A549 (cell line): ENCODE data around the gene CDH4. TPM values are rescaled to one million over a fixed set of nuclear protein-coding genes. Genes with fewer than 3 reads are reported as not detected.
A peak's percentile ranks its signal among the peaks of the same experiment; 100 is the strongest.

ENCODE experiments used
- ATAC-seq, 2 experiments: fragments of 200-7000 bp in 1 of 2; fragments of >200 bp in 1 of 2; cut with Nextera tagmentation in 1 of 2; cut with Tn5 transposase in 1 of 2; 3 replicates each; pipeline versions ENCODE4 v1.8.0 to v1.9.1; 2018 to 2020; ENCODE audit warnings: mild to moderate bottlenecking in 1 of 2, moderate library complexity in 1 of 2
- CTCF ChIA-PET: fragments of 300-600 bp; sonication (Branson Sonifier 250); formaldehyde crosslinking; extraction: SDS; loops from one replicate; lab custom pipeline; 2021; ENCODE audit warnings: antibody characterized with exemption, inconsistent platforms; lab: Yijun Ruan, JAX
- POLR2A ChIA-PET: fragments of 350-600 bp; formaldehyde crosslinking; extraction: SDS; loops from one replicate; lab custom pipeline; 2021; ENCODE audit warnings: antibody characterized with exemption, inconsistent platforms; lab: Yijun Ruan, JAX
- DNase-seq, 2 experiments: peaks; one replicate each; pipeline versions ENCODE4 v3.0.0 to v3.0.0-alpha.2; 2011 to 2016; ENCODE audit warnings: low read depth in 1 of 2, low spot score in 1 of 2
- FAIRE-seq: peaks from 2 replicates; lab custom pipeline; 2011; peaks lifted over from hg19 to GRCh38; lab: Jason Lieb, UNC
- H3K27ac ChIP-seq, 2 experiments: fragments of >200 bp; sonication (Bioruptor Twin); formaldehyde crosslinking; 3 replicates each; pipeline ENCODE4 v1.5.1; 2016 to 2017
- H3K4me1 ChIP-seq: fragments of >200 bp; sonication (Bioruptor Twin); formaldehyde crosslinking; 3 replicates; pipeline ENCODE4 v1.6.1; 2016
- H3K4me2 ChIP-seq: fragments of >200 bp; sonication (Bioruptor Twin); formaldehyde crosslinking; 3 replicates; pipeline ENCODE4 v1.6.1; 2016
- H3K4me3 ChIP-seq: fragments of >200 bp; sonication (Bioruptor Twin); formaldehyde crosslinking; 3 replicates; pipeline ENCODE4 v1.5.1; 2016
- H3K9me3 ChIP-seq: fragments of >200 bp; sonication (Bioruptor Twin); formaldehyde crosslinking; 3 replicates; pipeline ENCODE4 v1.6.1; 2016
- CBX2 ChIP-seq: fragments of 200-600 bp; sonication (generic); IDR thresholded peaks from 2 replicates; pipeline ENCODE4 v1.6.1; 2016; ENCODE audit warnings: low read depth, mild to moderate bottlenecking, borderline replicate concordance
- CBX8 ChIP-seq: fragments of 200-600 bp; sonication (generic); IDR thresholded peaks from 2 replicates; pipeline ENCODE4 v1.6.1; 2016
- CHD2 ChIP-seq: fragments of 150-350 bp; IDR thresholded peaks from 2 replicates; pipeline ENCODE4 v1.6.1; 2014; ENCODE audit warnings: low read length; ENCODE audit not compliant: partially characterized antibody
- E2F6 ChIP-seq: IDR thresholded peaks from 2 replicates; pipeline ENCODE4 v1.6.1; 2012; ENCODE audit warnings: low read depth, borderline replicate concordance
- EHF ChIP-seq: fragments of 250-450 bp; sonication (Bioruptor Pico); IDR thresholded peaks from 2 replicates; pipeline ENCODE4 v1.5.0; 2020; ENCODE audit warnings: mild to moderate bottlenecking
- EHMT2 ChIP-seq: fragments of 200-600 bp; sonication (generic); IDR thresholded peaks from 2 replicates; pipeline ENCODE4 v1.6.1; 2016; ENCODE audit warnings: antibody characterized with exemption, low read depth, mild to moderate bottlenecking, moderate library complexity
- FOSL2 ChIP-seq, 2 experiments: fragments of 450-650 bp in 1 of 2; fragments of >200 bp in 1 of 2; sonication (Bioruptor Twin) in 1 of 2; formaldehyde crosslinking; IDR thresholded peaks; 2 replicates each; pipeline versions ENCODE4 v1.5.0 to v1.6.1; 2016 to 2020; ENCODE audit warnings: mild to moderate bottlenecking in 1 of 2, moderate library complexity in 1 of 2
- HES2 ChIP-seq: fragments of >200 bp; sonication (Bioruptor Twin); formaldehyde crosslinking; IDR thresholded peaks from 2 replicates; pipeline ENCODE4 v1.6.1; 2016
- HOXB5 ChIP-seq: fragments of 250-450 bp; sonication (Bioruptor Pico); IDR thresholded peaks from 2 replicates; pipeline ENCODE4 v1.5.0; 2020; ENCODE audit warnings: mild to moderate bottlenecking, moderate library complexity
- MAZ ChIP-seq: fragments of 150-350 bp; IDR thresholded peaks from 2 replicates; pipeline ENCODE4 v1.6.1; 2014; ENCODE audit warnings: antibody characterized with exemption, low read depth, low read length, borderline replicate concordance
- PHF8 ChIP-seq: fragments of 200-600 bp; sonication (generic); IDR thresholded peaks from 2 replicates; pipeline ENCODE4 v1.6.1; 2016; ENCODE audit warnings: low read depth, mild to moderate bottlenecking, antibody characterized with exemption, moderate library complexity, borderline replicate concordance
- POLR2AphosphoS2 ChIP-seq: conservative IDR thresholded peaks from 2 replicates; pipeline ENCODE4 v1.6.1; 2012; ENCODE audit warnings: low read length, improper control_type of control experiment, inconsistent platforms
- RARB ChIP-seq: fragments of 250-450 bp; sonication (Bioruptor Pico); IDR thresholded peaks from 2 replicates; pipeline ENCODE4 v1.8.0; 2021; ENCODE audit warnings: mild to moderate bottlenecking, moderate library complexity
- RNF2 ChIP-seq: fragments of 200-600 bp; sonication (generic); IDR thresholded peaks from 2 replicates; pipeline ENCODE4 v1.6.1; 2016; ENCODE audit warnings: low read depth, mild to moderate bottlenecking, antibody characterized with exemption, moderate library complexity, borderline replicate concordance
- SMC3 ChIP-seq: fragments of >200 bp; sonication (Bioruptor Twin); formaldehyde crosslinking; IDR thresholded peaks from 3 replicates; pipeline ENCODE4 v1.6.1; 2018; ENCODE audit warnings: inconsistent platforms
- TFCP2L1 ChIP-seq: fragments of 250-450 bp; sonication (Bioruptor Pico); IDR thresholded peaks from 2 replicates; pipeline ENCODE4 v1.5.0; 2021; ENCODE audit warnings: mild to moderate bottlenecking
- ZC3H11A ChIP-seq: fragments of 450-650 bp; IDR thresholded peaks from 2 replicates; pipeline ENCODE4 v1.6.1; 2014; ENCODE audit warnings: antibody characterized with exemption, mild to moderate bottlenecking
- ZNF302 ChIP-seq: fragments of 250-450 bp; sonication (Bioruptor Pico); IDR thresholded peaks from 2 replicates; pipeline ENCODE4 v1.9.0; 2021; ENCODE audit warnings: inconsistent platforms, mild to moderate bottlenecking, moderate library complexity
- ZSCAN20 ChIP-seq: fragments of 250-450 bp; sonication (Bioruptor Pico); IDR thresholded peaks from 2 replicates; pipeline ENCODE4 v1.8.0; 2022; ENCODE audit warnings: mild to moderate bottlenecking, moderate library complexity
- WGBS: methylation state at CpG from one replicate; pipeline ENCODE4 v1.1.6; 2017; ENCODE audit errors: missing lambda C conversion rate; 5-methylcytosine and 5-hydroxymethylcytosine counted together
- polyA plus RNA-seq, 4 experiments: library from polyadenylated mRNA; depleted of rRNA in 3 of 4; stranded (reverse); fragments of >200 nt; fragmentation: RNase III in 1 of 4; extraction: RNeasy Plus Mini Kit Qiagen cat#74134 plus additional on column Dnase treatment in 1 of 4; gene quantifications; 2 replicates in 3 of 4; 3 replicates in 1 of 4; pipeline ENCODE4 v1.2.3, GENCODE V29; 2011 to 2017
- TF ChIP-seq, protein P1 (sequence below): fragments of >200 bp; sonication (Bioruptor Twin); formaldehyde crosslinking; IDR thresholded peaks from 3 replicates; pipeline ENCODE4 v1.5.1; 2016
- TF ChIP-seq, protein P2 (sequence below): IDR thresholded peaks from 2 replicates; pipeline ENCODE4 v1.6.1; 2012
- TF ChIP-seq, protein P3 (sequence below): fragments of >200 bp; sonication (Bioruptor Twin); formaldehyde crosslinking; IDR thresholded peaks from 3 replicates; pipeline ENCODE4 v1.6.1; 2016

Gene CDH4
- polyA plus RNA-seq, 2 of the 4 experiments (the other 2 are of a cell fraction), result 3.4 to 10.3 TPM

DNA sequence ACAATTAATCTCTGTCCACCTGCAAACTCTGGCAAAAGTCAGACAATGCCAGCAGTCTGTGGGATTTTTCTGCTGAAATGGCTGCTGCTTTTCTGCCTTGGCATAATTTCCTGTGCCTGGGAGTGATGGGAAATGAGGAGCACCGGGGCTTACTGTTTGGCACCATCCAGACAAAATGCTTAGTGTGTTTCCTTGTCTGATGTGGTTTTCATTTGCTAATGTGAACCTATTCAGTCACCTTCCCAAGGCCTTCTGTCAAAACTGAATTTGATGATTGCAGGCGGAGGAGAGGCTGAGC, 56.4 kb downstream of the CDH4 start (continued):
- no peak for TF ChIP-seq E2F6

- TF ChIP-seq, protein P1, sequence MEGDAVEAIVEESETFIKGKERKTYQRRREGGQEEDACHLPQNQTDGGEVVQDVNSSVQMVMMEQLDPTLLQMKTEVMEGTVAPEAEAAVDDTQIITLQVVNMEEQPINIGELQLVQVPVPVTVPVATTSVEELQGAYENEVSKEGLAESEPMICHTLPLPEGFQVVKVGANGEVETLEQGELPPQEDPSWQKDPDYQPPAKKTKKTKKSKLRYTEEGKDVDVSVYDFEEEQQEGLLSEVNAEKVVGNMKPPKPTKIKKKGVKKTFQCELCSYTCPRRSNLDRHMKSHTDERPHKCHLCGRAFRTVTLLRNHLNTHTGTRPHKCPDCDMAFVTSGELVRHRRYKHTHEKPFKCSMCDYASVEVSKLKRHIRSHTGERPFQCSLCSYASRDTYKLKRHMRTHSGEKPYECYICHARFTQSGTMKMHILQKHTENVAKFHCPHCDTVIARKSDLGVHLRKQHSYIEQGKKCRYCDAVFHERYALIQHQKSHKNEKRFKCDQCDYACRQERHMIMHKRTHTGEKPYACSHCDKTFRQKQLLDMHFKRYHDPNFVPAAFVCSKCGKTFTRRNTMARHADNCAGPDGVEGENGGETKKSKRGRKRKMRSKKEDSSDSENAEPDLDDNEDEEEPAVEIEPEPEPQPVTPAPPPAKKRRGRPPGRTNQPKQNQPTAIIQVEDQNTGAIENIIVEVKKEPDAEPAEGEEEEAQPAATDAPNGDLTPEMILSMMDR, result no peak
- TF ChIP-seq EHMT2, result no peak
- no peak for TF ChIP-seq TFCP2L1
- no peak for TF ChIP-seq EHF (CRISPR knock-in tag)
- TF ChIP-seq ZC3H11A, result no peak
- no peak for TF ChIP-seq CHD2
- TF ChIP-seq POLR2AphosphoS2, result no peak
- TF ChIP-seq E2F6, result no peak
- Histone ChIP-seq H3K4me1 (peaks cover 7% of the 10 kb centered on the region; the same call in 2 of the 3 replicates), H3K4me3 (no peak overlapping the region), H3K4me2 (no peak overlapping the region), H3K9me3 (no peaks in the 10 kb centered on the region), H3K27ac (no peak overlapping the region)
- ATAC-seq (no peak), FAIRE-seq (no peak), DNase-seq (peak in 1 of 2 experiments; percentile 21)
- CTCF ChIA-PET, result no interaction called here
- POLR2A ChIA-PET, result no interaction called here
- 45% methylated on average over 6 of the region's 7 CpGs for WGBS
These were observed 58.9 kb downstream of the CDH4 start for GRCh38 chr20:61310954-61311353.

DNA sequence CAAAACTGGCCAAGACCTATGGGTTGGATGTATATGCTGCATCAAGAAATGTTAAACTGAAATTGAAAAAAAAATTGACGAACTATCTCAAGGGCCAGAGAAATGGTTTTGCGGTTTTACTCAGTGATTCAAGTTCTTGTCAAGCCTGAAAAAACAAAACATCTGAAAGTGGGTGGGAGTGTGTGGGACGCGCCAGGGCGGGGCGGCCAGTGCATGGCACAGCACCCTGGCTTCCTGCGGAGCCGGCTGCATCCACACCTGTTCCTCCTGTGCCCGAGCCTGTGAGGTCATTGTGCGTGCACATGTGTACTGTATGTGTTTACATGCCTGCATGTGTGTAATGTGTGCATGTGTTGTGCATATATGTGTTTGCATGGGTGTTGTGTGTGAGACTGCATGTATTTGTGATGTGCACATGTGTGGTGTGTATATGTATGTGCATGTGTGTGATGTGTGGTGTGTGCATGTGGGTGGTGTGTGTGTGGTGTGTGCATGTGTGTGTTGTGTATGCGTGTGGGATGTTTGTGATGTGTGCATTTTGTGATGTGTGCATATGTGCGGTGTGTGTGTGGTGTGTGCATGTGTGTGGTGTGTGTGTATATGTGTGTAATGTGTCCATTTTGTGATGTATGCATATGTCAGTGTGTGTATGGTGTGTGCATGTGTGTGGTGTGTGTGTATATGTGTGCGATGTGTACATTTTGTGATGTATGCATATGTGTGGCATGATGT, 59.8 kb downstream of the CDH4 start:
- FAIRE-seq (no peak), DNase-seq (no peak), ATAC-seq (no peak)
- H3K4me3 ChIP-seq, result no peak overlapping the region
- 89% methylated on average over 13 of the region's 13 CpGs for WGBS
- ChIA-PET CTCF (no interaction called here), POLR2A (no interaction called here)
- no peak overlapping the region for H3K27ac ChIP-seq
- H3K4me1 ChIP-seq, result peaks cover 7% of the 10 kb centered on the region; the same call in 2 of the 3 replicates
- no peak overlapping the region for H3K4me2 ChIP-seq
- TF ChIP-seq MAZ (no peak), RNF2 (no peak), RARB (CRISPR knock-in tag) (no peak), ZC3H11A (no peak), CBX8 (no peak)
- no peaks in the 10 kb centered on the region for H3K9me3 ChIP-seq

GRCh38 chr20:61312925-61313324, 60.9 kb downstream of the CDH4 start:
- Histone ChIP-seq H3K27ac (no peak overlapping the region), H3K4me3 (no peak overlapping the region), H3K4me2 (no peak overlapping the region), H3K4me1 (peaks cover 7% of the 10 kb centered on the region; the same call in 2 of the 3 replicates), H3K9me3 (no peaks in the 10 kb centered on the region)
- CTCF ChIA-PET, result no interaction called here
- no peak for ATAC-seq
- no peak for DNase-seq
- no peak for TF ChIP-seq EHF (CRISPR knock-in tag)
- TF ChIP-seq SMC3, result no peak
- TF ChIP-seq ZSCAN20, result no peak
- no peak for TF ChIP-seq MAZ
- no peak for FAIRE-seq
- WGBS, result 82% methylated on average over 6 of the region's 13 CpGs
- POLR2A ChIA-PET, result no interaction called here

- no peak for ATAC-seq
- 87% methylated on average over 11 of the region's 11 CpGs for WGBS
- Histone ChIP-seq H3K4me2 (no peak overlapping the region), H3K27ac (no peak overlapping the region), H3K4me1 (peaks cover 7% of the 10 kb centered on the region; the same call in 2 of the 3 replicates), H3K9me3 (no peaks in the 10 kb centered on the region), H3K4me3 (no peak overlapping the region)
- DNase-seq, result no peak
- ChIA-PET POLR2A (no interaction called here), CTCF (interaction anchor here (0.9 kb wide), 1 partner anchor 9 kb away, joined by 3 read pairs; no protein-coding TSS in a partner anchor)
- no peak for FAIRE-seq
- TF ChIP-seq E2F6 (no peak), ZNF302 (CRISPR knock-in tag) (no peak), FOSL2 (IDR thresholded peaks at IDR 0.05) (no peak), FOSL2 (CRISPR knock-in tag; IDR thresholded peaks at IDR 0.05) (no peak), HES2 (no peak), RARB (CRISPR knock-in tag) (no peak), CBX2 (no peak), PHF8 (no peak), MAZ (no peak), HOXB5 (CRISPR knock-in tag) (no peak)
- TF ChIP-seq, protein P2, sequence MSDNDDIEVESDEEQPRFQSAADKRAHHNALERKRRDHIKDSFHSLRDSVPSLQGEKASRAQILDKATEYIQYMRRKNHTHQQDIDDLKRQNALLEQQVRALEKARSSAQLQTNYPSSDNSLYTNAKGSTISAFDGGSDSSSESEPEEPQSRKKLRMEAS, result no peak
- TF ChIP-seq, protein P3, sequence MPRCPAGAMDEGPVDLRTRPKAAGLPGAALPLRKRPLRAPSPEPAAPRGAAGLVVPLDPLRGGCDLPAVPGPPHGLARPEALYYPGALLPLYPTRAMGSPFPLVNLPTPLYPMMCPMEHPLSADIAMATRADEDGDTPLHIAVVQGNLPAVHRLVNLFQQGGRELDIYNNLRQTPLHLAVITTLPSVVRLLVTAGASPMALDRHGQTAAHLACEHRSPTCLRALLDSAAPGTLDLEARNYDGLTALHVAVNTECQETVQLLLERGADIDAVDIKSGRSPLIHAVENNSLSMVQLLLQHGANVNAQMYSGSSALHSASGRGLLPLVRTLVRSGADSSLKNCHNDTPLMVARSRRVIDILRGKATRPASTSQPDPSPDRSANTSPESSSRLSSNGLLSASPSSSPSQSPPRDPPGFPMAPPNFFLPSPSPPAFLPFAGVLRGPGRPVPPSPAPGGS, result no peak
These were observed 61.3 kb downstream of the CDH4 start for GRCh38 chr20:61313396-61313795.
